Gastrocnemius medialis (tissue), 4 donors: Measurements from ENCODE around the gene RFTN1. TPM values are rescaled to one million over a fixed set of nuclear protein-coding genes. Genes with fewer than 3 reads are reported as not detected.

Source experiments
- ATAC-seq, 2 donors: fragments of 150-250 bp; one replicate each; pipeline ENCODE4 v1.9.1; 2016
- DNase-seq, 2 donors: peaks; one replicate each; pipeline ENCODE4 v3.0.0-alpha.2; 2019
- H3K27ac ChIP-seq, 4 donors: fragments of 200-600 bp; sonication (generic); 1 replicate in 1 of 4; 2 replicates in 3 of 4; pipeline ENCODE4 v1.5.1; 2016 to 2018; ENCODE audit warnings: mild to moderate bottlenecking in 2 of 4, moderate library complexity in 1 of 4
- H3K27me3 ChIP-seq, 3 donors: fragments of 200-600 bp; sonication (generic) in 2 of 3; 1 replicate in 1 of 3; 2 replicates in 2 of 3; pipeline versions ENCODE4 v1.5.1 to v1.6.0; 2016 to 2019; ENCODE audit warnings: mild to moderate bottlenecking in 1 of 3, moderate library complexity in 1 of 3
- H3K36me3 ChIP-seq, 2 donors: fragments of 200-600 bp; sonication (generic) in 1 of 2; one replicate each; pipeline ENCODE4 v1.5.1; 2017 to 2018
- H3K4me1 ChIP-seq, 2 donors: fragments of 200-600 bp; sonication (generic) in 1 of 2; one replicate each; pipeline ENCODE4 v1.5.1; 2016 to 2017; ENCODE audit warnings: mild to moderate bottlenecking in 2 of 2
- H3K4me3 ChIP-seq, 4 donors: fragments of 200-600 bp; sonication (generic) in 3 of 4; 1 replicate in 1 of 4; 2 replicates in 3 of 4; pipeline ENCODE4 v1.5.1; 2016 to 2019; ENCODE audit warnings: mild to moderate bottlenecking in 2 of 4
- H3K9me3 ChIP-seq, 3 donors: fragments of 200-600 bp; sonication (generic) in 2 of 3; 1 replicate in 1 of 3; 2 replicates in 2 of 3; pipeline ENCODE4 v1.5.1; 2016 to 2019
- POLR2A ChIP-seq, 2 donors: fragments of 450-650 bp; IDR thresholded peaks; one replicate each; pipeline ENCODE4 v1.6.1; 2017; ENCODE audit warnings: antibody characterized with exemption in 2 of 2, mild to moderate bottlenecking in 2 of 2, moderate library complexity in 2 of 2
- in situ Hi-C, 4 donors: fragments of 200-750 bp; cut with MboI; loops; one replicate each; pipeline versions ENCODE4 v1.15.0 to v1.8.0; 2017; ENCODE audit warnings: low sequenced_read_pairs in 4 of 4
- intact Hi-C: fragments of 100-400 bp; cut with DNase I; formaldehyde crosslinking; loops from one replicate; pipeline ENCODE4 v1.15.1; 2023; ENCODE audit warnings: low total_unique reads
- total RNA-seq, 4 donors: library from RNA; depleted of rRNA; stranded (reverse); fragments of >200 nt; gene quantifications; one replicate each; pipeline versions ENCODE4 v1.1.0 to v1.2.3, GENCODE V29; 2016
- TF ChIP-seq, protein P1 (sequence below), 5 experiments: fragments of 450-650 bp in 3 of 5; fragments of 200-600 bp in 2 of 5; sonication (generic) in 2 of 5; IDR thresholded peaks in 4 of 5; conservative IDR thresholded peaks in 1 of 5; 1 replicate in 4 of 5; 2 replicates in 1 of 5; pipeline ENCODE4 v1.5.1; 2016 to 2019; ENCODE audit warnings: antibody characterized with exemption in 5 of 5, mild to moderate bottlenecking in 3 of 5, moderate library complexity in 3 of 5

RFTN1 gene
- total RNA-seq, 4 donors from 2014 or later, result 10.7 to 22.8 (median 11.7) TPM

DNA sequence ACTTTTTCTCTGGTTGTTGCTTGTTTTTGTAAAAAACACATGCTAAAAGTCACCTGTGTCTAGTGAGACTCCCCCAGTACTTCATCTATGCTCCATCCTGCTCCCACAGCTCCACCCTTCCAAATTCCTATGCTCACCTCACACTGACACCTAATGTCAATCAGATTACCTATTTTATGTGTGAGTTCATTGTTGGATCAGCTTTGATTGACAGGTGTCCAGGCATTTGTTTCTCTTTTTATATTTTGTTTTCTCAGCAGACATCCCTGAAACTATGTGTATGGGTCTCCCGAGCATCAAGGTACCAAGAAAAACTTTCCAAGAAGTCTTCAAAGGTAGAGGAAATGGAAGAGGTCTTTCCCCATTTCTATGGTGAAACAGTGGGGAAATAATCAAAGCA lies 13.4 kb downstream of the RFTN1 start:
- no peak for DNase-seq
- Histone ChIP-seq H3K36me3 (no peaks in the 10 kb centered on the region), H3K4me3 (no peak overlapping the region), H3K4me1 (peaks cover 0 to 6% of the 10 kb centered on the region in 2 donors), H3K9me3 (no peaks in the 10 kb centered on the region), H3K27ac (no peak overlapping the region), H3K27me3 (no peaks in the 10 kb centered on the region)
- ATAC-seq, result no peak
- in situ Hi-C loops (no loop called here), intact Hi-C loops (no loop called here)
- TF ChIP-seq POLR2A (IDR thresholded peaks at IDR 0.05), result no peak
- TF ChIP-seq, protein P1, sequence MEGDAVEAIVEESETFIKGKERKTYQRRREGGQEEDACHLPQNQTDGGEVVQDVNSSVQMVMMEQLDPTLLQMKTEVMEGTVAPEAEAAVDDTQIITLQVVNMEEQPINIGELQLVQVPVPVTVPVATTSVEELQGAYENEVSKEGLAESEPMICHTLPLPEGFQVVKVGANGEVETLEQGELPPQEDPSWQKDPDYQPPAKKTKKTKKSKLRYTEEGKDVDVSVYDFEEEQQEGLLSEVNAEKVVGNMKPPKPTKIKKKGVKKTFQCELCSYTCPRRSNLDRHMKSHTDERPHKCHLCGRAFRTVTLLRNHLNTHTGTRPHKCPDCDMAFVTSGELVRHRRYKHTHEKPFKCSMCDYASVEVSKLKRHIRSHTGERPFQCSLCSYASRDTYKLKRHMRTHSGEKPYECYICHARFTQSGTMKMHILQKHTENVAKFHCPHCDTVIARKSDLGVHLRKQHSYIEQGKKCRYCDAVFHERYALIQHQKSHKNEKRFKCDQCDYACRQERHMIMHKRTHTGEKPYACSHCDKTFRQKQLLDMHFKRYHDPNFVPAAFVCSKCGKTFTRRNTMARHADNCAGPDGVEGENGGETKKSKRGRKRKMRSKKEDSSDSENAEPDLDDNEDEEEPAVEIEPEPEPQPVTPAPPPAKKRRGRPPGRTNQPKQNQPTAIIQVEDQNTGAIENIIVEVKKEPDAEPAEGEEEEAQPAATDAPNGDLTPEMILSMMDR (IDR thresholded peaks at IDR 0.05 in 4 of 5, conservative IDR thresholded peaks at IDR 0.05 in 1 of 5), result no peak

DNA sequence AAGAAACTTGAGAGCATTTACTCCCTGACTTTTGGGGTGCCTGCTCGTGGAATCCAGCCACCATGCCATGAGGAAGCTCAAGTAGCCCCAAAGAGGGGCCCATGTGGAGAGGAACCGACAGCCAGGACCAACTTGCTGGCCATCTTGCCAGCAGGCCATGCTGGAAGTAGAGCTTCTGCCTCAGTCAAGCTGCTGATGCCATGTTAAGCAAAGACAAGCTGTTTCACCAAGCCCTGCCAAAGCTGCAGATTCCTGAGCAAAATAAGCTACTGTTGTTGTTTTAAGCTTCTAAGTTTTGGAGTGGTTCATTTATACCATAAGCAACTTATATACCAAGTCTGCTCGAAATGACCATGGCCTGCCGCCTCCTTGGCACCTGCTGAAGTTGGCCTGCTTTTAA lies 14.1 kb downstream of the RFTN1 start:
- no peak for TF ChIP-seq POLR2A (IDR thresholded peaks at IDR 0.05)
- TF ChIP-seq, protein P1 (IDR thresholded peaks at IDR 0.05 in 4 of 5, conservative IDR thresholded peaks at IDR 0.05 in 1 of 5), result no peak
- intact Hi-C loops, result no loop called here
- ATAC-seq, result no peak
- DNase-seq, result no peak
- in situ Hi-C loops, result no loop called here
- no peaks in the 10 kb centered on the region for H3K27me3 ChIP-seq
- no peaks in the 10 kb centered on the region for H3K9me3 ChIP-seq
- no peaks in the 10 kb centered on the region for H3K36me3 ChIP-seq
- peaks cover 0 to 11% of the 10 kb centered on the region in 2 donors for H3K4me1 ChIP-seq
- H3K4me3 ChIP-seq, result no peak overlapping the region
- no peak overlapping the region for H3K27ac ChIP-seq

DNA sequence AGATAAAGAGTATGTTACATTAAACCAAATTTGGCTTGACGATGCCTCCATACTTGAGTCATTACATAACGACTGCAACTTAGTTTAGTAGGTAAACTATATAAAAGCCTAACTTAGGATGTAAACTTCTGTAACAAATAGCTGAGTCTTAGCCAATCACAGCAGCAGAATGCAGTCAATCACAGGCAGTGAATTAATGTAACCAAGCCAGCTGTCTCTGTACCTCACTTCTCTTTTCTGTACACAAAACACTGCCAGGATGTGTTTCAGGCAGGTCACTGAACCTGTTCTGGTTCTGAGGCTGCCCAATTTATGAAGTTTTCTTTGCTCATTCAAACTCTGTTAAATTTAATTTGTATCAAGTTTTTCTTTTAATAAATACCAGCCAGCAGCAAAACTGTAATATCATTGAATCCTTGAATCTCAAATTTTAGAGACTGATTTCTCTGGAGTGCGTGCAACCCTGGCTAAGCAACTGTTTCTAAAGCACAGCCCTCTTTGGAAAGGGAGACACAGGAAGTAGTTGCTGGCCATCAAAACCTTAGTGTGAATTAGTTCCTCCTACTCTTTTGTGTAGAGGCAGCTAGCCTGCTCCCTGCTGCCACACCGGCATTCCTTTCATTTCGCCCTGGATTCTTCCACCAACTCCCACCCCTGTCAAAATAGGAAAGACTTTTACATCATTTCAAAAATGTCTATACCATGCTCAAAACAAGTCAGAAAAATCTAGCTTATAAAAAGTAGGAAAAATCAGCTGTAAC lies 15.2 kb downstream of the RFTN1 start:
- intact Hi-C loops, result no loop called here

DNA sequence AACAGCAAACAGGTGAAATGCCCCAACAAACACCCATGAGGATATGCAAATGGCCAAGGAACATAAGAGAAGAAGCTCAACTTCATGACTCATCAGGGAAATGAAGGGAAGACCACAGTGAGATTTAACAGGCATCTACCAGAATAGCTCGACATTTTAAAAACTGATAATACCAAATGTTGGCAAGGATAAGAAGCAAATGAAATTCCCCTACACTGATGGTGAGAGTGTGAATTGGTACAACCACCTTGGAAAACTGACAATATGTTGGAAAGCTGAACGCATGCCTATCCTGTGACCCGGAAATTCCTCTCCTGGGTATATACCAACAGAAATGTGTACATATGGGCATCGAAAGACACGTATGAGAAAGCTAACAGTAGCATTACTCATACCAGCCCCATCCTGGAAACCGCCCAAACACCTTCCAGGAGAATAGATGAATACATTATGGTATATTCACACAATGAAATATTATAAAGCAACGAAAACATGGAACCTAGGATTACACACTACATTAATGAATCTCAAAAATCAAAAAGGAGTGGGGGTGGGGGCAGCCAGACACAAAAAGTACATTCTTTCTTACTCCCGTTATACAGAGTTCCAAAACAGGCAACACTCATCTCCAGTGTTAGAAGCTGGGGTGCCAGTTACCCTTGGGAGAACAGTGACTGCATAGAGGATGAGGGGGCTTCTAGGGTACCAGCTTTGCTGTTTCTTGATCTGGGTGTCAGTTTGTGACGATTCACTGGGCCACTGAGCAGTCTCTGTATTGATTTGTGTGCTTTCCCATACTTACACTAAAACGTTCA lies 16.9 kb downstream of the RFTN1 start:
- in situ Hi-C loops, result no loop called here
- DNase-seq (no peak), ATAC-seq (no peak)
- Histone ChIP-seq H3K27ac (no peak overlapping the region), H3K4me1 (peaks cover 0 to 15% of the 10 kb centered on the region in 2 donors), H3K4me3 (no peak overlapping the region), H3K9me3 (no peaks in the 10 kb centered on the region), H3K27me3 (no peaks in the 10 kb centered on the region), H3K36me3 (peaks cover 0 to 4% of the 10 kb centered on the region in 2 donors)
- TF ChIP-seq POLR2A (IDR thresholded peaks at IDR 0.05), result no peak
- TF ChIP-seq, protein P1 (IDR thresholded peaks at IDR 0.05 in 4 of 5, conservative IDR thresholded peaks at IDR 0.05 in 1 of 5), result no peak
- intact Hi-C loops, result no loop called here

More for the DNA sequence above, 15.2 kb downstream of the RFTN1 start:
- Histone ChIP-seq H3K9me3 (no peaks in the 10 kb centered on the region), H3K36me3 (no peaks in the 10 kb centered on the region), H3K27me3 (no peaks in the 10 kb centered on the region), H3K27ac (no peak overlapping the region), H3K4me1 (peaks cover 0 to 15% of the 10 kb centered on the region in 2 donors), H3K4me3 (no peak overlapping the region)
- ATAC-seq (no peak), DNase-seq (no peak)
- in situ Hi-C loops, result no loop called here
- no peak for TF ChIP-seq POLR2A (IDR thresholded peaks at IDR 0.05)
- TF ChIP-seq, protein P1 (IDR thresholded peaks at IDR 0.05 in 4 of 5, conservative IDR thresholded peaks at IDR 0.05 in 1 of 5), result no peak
